Activated CD4-positive, alpha-beta memory T cell treated with anti-CD3 and anti-CD28 coated beads, Interleukin-2, amount 10 ng/mL, durations not matched to agents 7 days and 5 days (primary cell): ENCODE results near the gene CENPE. TPM values are rescaled to one million over a fixed set of nuclear protein-coding genes. Genes with fewer than 3 reads are reported as not detected.

ENCODE experiments used
- CTCF ChIA-PET: fragments of 350-600 bp; sonication (Branson Sonifier 250); formaldehyde crosslinking; loops from one replicate; lab custom pipeline; 2021; ENCODE audit warnings: antibody characterized with exemption, inconsistent platforms; lab: Charles Lee
- POLR2A ChIA-PET: fragments of 350-600 bp; sonication (Branson Sonifier 250); formaldehyde crosslinking; loops from one replicate; lab custom pipeline; 2021; ENCODE audit warnings: antibody characterized with exemption; lab: Charles Lee
- DNase-seq: peaks from one replicate; pipeline ENCODE4 v3.0.0-alpha.2; 2020
- H3K27ac Mint-ChIP-seq: one replicate; pipeline ENCODE4 v1.8.0; 2021; ENCODE audit warnings: mild to moderate bottlenecking, mixed read lengths
- H3K27me3 Mint-ChIP-seq: one replicate; pipeline ENCODE4 v1.8.0; 2021; ENCODE audit warnings: mixed read lengths
- H3K36me3 Mint-ChIP-seq: one replicate; pipeline ENCODE4 v1.8.0; 2021; ENCODE audit warnings: low read depth, mixed read lengths
- H3K4me1 Mint-ChIP-seq: one replicate; pipeline ENCODE4 v1.8.0; 2021; ENCODE audit warnings: mixed read lengths
- H3K4me3 Mint-ChIP-seq: one replicate; pipeline ENCODE4 v1.8.0; 2021; ENCODE audit warnings: mild to moderate bottlenecking, mixed read lengths
- H3K9me3 Mint-ChIP-seq: one replicate; pipeline ENCODE4 v1.8.0; 2021; ENCODE audit warnings: mixed read lengths
- total RNA-seq, 2 experiments: library from RNA; stranded (reverse); gene quantifications; one replicate each; pipeline ENCODE4 v1.2.3, GENCODE V29; 2021

CENPE gene
- total RNA-seq, 2 experiments from 2014 or later = 52.4 to 52.9 TPM

DNA sequence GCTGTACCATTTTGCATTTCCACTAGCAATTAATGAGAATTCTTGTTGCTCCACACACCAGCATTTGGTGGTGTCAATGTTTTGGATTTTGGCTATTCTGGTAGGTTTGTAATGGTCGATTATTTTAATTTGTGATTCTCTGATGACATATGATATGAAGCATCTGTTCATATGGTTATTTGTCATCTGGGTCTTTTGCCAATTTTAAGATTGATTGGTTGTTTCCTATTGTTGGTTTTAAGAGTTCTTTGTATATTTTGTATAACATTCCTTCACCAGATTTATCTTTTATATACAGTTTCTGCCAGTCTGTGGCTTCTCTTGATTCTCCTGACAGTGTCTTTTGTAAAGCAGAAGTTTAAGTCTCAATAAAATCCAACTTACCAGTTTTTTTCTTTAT, 80.0 kb downstream of the CENPE start:
- ChIA-PET POLR2A (no interaction called here), CTCF (no interaction called here)
- Mint-ChIP-seq H3K27me3 (no peaks in the 10 kb centered on the region), H3K9me3 (no peaks in the 10 kb centered on the region), H3K36me3 (peaks cover 49% of the 10 kb centered on the region), H3K4me3 (no peak overlapping the region), H3K27ac (no peak overlapping the region), H3K4me1 (no peaks in the 10 kb centered on the region)
- DNase-seq = no peak

DNA sequence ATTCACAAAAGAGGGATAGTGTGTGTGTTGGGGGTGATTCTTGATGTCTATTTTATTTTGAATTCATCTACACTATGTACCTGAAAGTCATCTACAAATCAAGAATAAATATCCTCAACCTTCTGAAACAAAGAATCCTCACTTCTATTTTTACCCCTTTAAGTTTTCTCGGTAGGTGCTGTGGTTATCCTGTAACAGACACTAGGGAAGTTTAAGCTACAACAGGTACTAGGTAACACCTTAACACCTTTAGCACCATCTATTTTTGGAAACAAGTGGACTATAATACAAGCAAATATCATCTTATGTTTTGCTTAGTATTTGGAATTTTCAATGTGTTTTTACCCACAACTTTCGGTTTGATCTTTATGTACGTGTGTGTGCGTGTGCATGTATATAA, 86.5 kb downstream of the CENPE start:
- CTCF ChIA-PET = no interaction called here

DNA sequence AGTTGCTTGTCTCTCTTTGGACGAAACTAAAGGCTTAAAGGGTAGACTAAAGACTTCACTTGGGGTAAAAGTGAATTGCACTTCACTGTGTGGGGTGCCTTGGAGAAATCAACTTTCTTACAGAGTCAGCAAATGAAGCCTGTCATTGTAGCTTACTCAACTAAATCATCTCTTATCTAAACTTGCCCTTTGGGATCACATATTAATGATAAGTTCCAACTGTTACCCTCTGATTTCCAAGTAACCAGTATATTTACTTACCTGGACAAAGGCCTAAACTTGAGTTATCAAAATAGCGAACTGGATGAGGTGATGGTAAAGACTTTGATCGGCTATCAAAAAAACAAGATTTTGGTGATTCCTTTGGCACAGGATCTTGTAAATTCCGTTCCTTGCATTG, 89.6 kb downstream of the CENPE start:
- Mint-ChIP-seq H3K9me3 (no peaks in the 10 kb centered on the region), H3K4me1 (peaks cover 4% of the 10 kb centered on the region), H3K27me3 (no peaks in the 10 kb centered on the region), H3K27ac (no peak overlapping the region), H3K36me3 (peaks cover 56% of the 10 kb centered on the region), H3K4me3 (no peak overlapping the region)
- POLR2A ChIA-PET = no interaction called here
- no peak for DNase-seq
- CTCF ChIA-PET = no interaction called here

More for the DNA sequence above, 86.5 kb downstream of the CENPE start:
- DNase-seq = no peak
- no peaks in the 10 kb centered on the region for H3K4me1 Mint-ChIP-seq
- no peak overlapping the region for H3K27ac Mint-ChIP-seq
- no peaks in the 10 kb centered on the region for H3K27me3 Mint-ChIP-seq
- POLR2A ChIA-PET = no interaction called here
- H3K9me3 Mint-ChIP-seq = no peaks in the 10 kb centered on the region
- no peak overlapping the region for H3K4me3 Mint-ChIP-seq
- H3K36me3 Mint-ChIP-seq = peaks cover 55% of the 10 kb centered on the region

DNA sequence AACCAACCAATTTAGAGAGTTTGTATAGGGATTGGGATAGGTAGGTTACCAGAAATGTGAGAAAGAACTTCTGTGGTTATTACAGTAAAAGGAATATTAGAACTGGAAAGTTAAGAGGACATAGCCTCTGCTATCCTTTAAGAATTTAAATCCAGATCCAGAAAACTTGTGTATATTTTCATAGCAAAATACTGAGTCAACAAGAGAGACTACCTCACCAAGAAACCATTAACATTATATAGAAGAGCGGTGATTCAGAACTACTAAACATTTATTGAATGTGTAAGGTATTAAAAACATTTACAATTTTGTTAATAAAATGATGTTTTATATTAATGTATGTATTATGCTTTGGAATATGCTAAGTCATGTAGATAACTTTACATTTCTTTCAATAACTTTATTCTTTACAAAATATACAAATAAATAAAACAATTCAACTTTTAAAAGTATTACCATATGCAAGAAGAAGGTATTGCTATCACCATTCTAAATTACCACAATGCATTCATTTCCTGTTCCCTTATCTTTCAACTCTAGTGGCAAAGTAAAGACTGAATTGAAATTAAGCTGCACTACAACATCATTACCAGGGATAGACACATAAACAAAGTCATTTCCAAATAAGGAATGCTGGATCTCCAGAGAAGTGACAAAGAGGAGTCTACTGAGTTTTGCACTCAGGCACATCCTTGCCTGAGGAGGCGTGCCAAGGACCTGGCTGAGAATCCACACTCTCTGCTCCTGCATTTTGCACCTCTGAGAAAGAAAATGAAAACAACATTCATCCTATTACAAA, 92.4 kb downstream of the CENPE start:
- no peaks in the 10 kb centered on the region for H3K9me3 Mint-ChIP-seq
- POLR2A ChIA-PET = no interaction called here
- DNase-seq = no peak
- CTCF ChIA-PET = interaction anchor here (1.7 kb wide), 1 partner anchor 14 kb away, joined by 5 read pairs; no protein-coding TSS in a partner anchor
- H3K27me3 Mint-ChIP-seq = no peaks in the 10 kb centered on the region
- H3K36me3 Mint-ChIP-seq = peaks cover 48% of the 10 kb centered on the region
- H3K27ac Mint-ChIP-seq = no peak overlapping the region
- no peak overlapping the region for H3K4me3 Mint-ChIP-seq
- peaks cover 4% of the 10 kb centered on the region for H3K4me1 Mint-ChIP-seq

- ChIA-PET CTCF (no interaction called here), POLR2A (no interaction called here)
- DNase-seq = no peak
- no peaks in the 10 kb centered on the region for H3K27me3 Mint-ChIP-seq
- peaks cover 4% of the 10 kb centered on the region for H3K4me1 Mint-ChIP-seq
- H3K9me3 Mint-ChIP-seq = no peaks in the 10 kb centered on the region
- H3K27ac Mint-ChIP-seq = no peak overlapping the region
- H3K4me3 Mint-ChIP-seq = no peak overlapping the region
- peaks cover 39% of the 10 kb centered on the region for H3K36me3 Mint-ChIP-seq
These were observed 93.3 kb downstream of the CENPE start for GRCh38 chr4:103104886-103105285.

- CTCF ChIA-PET = interaction anchor here (0.8 to 4.9 kb wide), 10 partner anchors 10 to 670 kb away, joined by 3 to 39 read pairs (median 5); partner anchors contain the start of genes SLC9B2 and UBE2D3
- POLR2A ChIA-PET = no interaction called here
- H3K9me3 Mint-ChIP-seq = no peaks in the 10 kb centered on the region
These were observed 97.5 kb downstream of the CENPE start for GRCh38 chr4:103100691-103101090.

GRCh38 chr4:103099691-103100392, 98.3 kb downstream of the CENPE start, which contains the start of gene BDH2:
TSS of gene BDH2 (minus strand) at chr4:103099834. CDS start at chr4:103096254, 3,580 bp downstream.
- H3K9me3 Mint-ChIP-seq = no peaks in the 10 kb centered on the region
- no peaks in the 10 kb centered on the region for H3K27me3 Mint-ChIP-seq
- ChIA-PET CTCF (interaction anchor here (0.9 to 4.9 kb wide), 28 partner anchors 9 to 754 kb away, joined by 3 to 39 read pairs (median 4); partner anchors contain the start of genes SLC39A8, SLC9B1, SLC9B2 and UBE2D3), POLR2A (interaction anchor here (0.6 to 1.7 kb wide), 6 partner anchors 23 to 755 kb away, joined by 3 to 7 read pairs (median 4); partner anchors contain the start of genes CISD2, SLC39A8, SLC9B2 and UBE2D3)
- H3K4me3 Mint-ChIP-seq = peak within 1 kb of the TSS; percentile 76
- peak within 1 kb of the TSS; percentile 76 for H3K27ac Mint-ChIP-seq
- DNase-seq = peak; percentile 42
- H3K4me1 Mint-ChIP-seq = peaks cover 21% of the 10 kb centered on the region
- peaks cover 6% of the 10 kb centered on the region for H3K36me3 Mint-ChIP-seq

More at GRCh38 chr4:103100691-103101090, 97.5 kb downstream of the CENPE start:
- no peak for DNase-seq
- no peak overlapping the region for H3K27ac Mint-ChIP-seq
- H3K27me3 Mint-ChIP-seq = no peaks in the 10 kb centered on the region
- H3K4me3 Mint-ChIP-seq = no peak overlapping the region
- peaks cover 7% of the 10 kb centered on the region for H3K36me3 Mint-ChIP-seq
- peaks cover 21% of the 10 kb centered on the region for H3K4me1 Mint-ChIP-seq

GRCh38 chr4:103098756-103099440, 99.2 kb downstream of the CENPE start:
- DNase-seq = no peak
- H3K27me3 Mint-ChIP-seq = no peaks in the 10 kb centered on the region
- H3K4me3 Mint-ChIP-seq = peak overlapping the region; percentile 76
- no peaks in the 10 kb centered on the region for H3K36me3 Mint-ChIP-seq
- POLR2A ChIA-PET = interaction anchor here (0.8 to 1.7 kb wide), 6 partner anchors 22 to 754 kb away, joined by 3 to 7 read pairs (median 4); partner anchors contain the start of genes CISD2, SLC39A8, SLC9B2 and UBE2D3
- H3K9me3 Mint-ChIP-seq = no peaks in the 10 kb centered on the region
- H3K4me1 Mint-ChIP-seq = peaks cover 21% of the 10 kb centered on the region
- peak overlapping the region; percentile 76 for H3K27ac Mint-ChIP-seq
- CTCF ChIA-PET = interaction anchor here (1.0 to 4.9 kb wide), 22 partner anchors 9 to 753 kb away, joined by 3 to 39 read pairs (median 4); partner anchors contain the start of genes SLC39A8, SLC9B1, SLC9B2 and UBE2D3

- H3K4me1 Mint-ChIP-seq = peaks cover 21% of the 10 kb centered on the region
These were observed 99.8 kb downstream of the CENPE start for GRCh38 chr4:103098341-103098740.

GRCh38 chr4:103097112-103097511, 101.0 kb downstream of the CENPE start:
- Mint-ChIP-seq H3K27me3 (no peaks in the 10 kb centered on the region), H3K4me1 (peaks cover 33% of the 10 kb centered on the region), H3K27ac (no peak overlapping the region), H3K36me3 (no peaks in the 10 kb centered on the region), H3K9me3 (no peaks in the 10 kb centered on the region), H3K4me3 (no peak overlapping the region)
- POLR2A ChIA-PET = interaction anchor here (1.1 kb wide), 1 partner anchor 228 kb away, joined by 3 read pairs; no protein-coding TSS in a partner anchor
- CTCF ChIA-PET = no interaction called here
- DNase-seq = no peak

More at GRCh38 chr4:103098341-103098740, 99.8 kb downstream of the CENPE start:
- no peak for DNase-seq
- H3K36me3 Mint-ChIP-seq = no peaks in the 10 kb centered on the region
- CTCF ChIA-PET = interaction anchor here (1.2 to 4.9 kb wide), 5 partner anchors 8 to 753 kb away, joined by 4 to 39 read pairs (median 11); partner anchors contain the start of genes SLC39A8, SLC9B2 and UBE2D3
- POLR2A ChIA-PET = interaction anchor here (0.8 to 1.1 kb wide), 3 partner anchors 22 to 229 kb away, joined by 3 read pairs; partner anchors contain the start of gene SLC9B2
- H3K9me3 Mint-ChIP-seq = no peaks in the 10 kb centered on the region
- H3K27ac Mint-ChIP-seq = no peak overlapping the region
- no peaks in the 10 kb centered on the region for H3K27me3 Mint-ChIP-seq
- no peak overlapping the region for H3K4me3 Mint-ChIP-seq

DNA sequence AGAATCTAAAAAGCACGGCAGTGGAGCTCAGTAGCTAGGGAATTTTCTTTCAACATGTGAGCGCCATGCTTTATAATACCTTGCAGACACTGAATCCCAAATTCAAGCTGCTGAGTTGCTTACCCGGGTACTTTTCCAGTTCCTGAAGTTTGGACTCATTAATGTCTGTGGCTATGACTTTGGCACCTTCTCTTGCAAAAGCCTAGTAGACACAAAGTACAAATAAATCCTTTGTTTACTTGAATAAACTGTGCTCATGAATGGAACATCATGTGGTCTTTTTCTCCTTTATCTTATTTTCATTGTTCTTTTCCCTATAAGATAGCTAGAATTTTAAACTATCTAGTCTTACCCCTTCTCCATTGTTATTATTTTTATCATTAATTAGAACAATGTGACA, 103.1 kb downstream of the CENPE start:
- Mint-ChIP-seq H3K27me3 (no peaks in the 10 kb centered on the region), H3K4me3 (no peak overlapping the region), H3K9me3 (no peaks in the 10 kb centered on the region), H3K27ac (no peak overlapping the region), H3K4me1 (peaks cover 41% of the 10 kb centered on the region), H3K36me3 (peaks cover 3% of the 10 kb centered on the region)
- DNase-seq = no peak
- ChIA-PET CTCF (interaction anchor here (1.4 to 8.3 kb wide), 6 partner anchors 17 to 664 kb away, joined by 3 to 98 read pairs (median 4); partner anchors contain the start of gene SLC9B2), POLR2A (interaction anchor here (1.0 to 2.8 kb wide), 5 partner anchors 13 to 334 kb away, joined by 3 to 9 read pairs (median 4); partner anchors contain the start of genes MANBA, SLC9B2 and UBE2D3)

DNA sequence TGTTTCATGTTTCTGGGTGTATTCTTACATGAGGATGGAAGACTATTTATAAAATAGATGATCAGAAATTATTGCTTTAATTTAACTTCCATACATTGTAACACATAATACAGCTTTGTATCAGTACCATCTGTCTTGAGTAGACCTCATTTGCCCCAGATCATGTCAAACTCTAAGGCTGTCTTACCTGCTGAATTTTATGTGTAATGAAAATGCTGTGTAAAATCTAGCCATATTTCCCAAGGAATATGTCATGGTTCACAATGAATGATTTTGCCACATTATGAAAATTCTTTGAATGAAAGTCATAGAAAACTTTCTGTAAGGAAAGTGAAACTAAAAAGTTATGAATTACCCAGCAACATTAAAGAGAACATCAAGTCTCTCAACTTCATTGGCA, 105.9 kb downstream of the CENPE start:
- ChIA-PET CTCF (interaction anchor here (0.7 to 8.3 kb wide), 23 partner anchors 8 to 662 kb away, joined by 3 to 98 read pairs (median 5); partner anchors contain the start of genes BDH2, SLC9B2 and UBE2D3), POLR2A (interaction anchor here (0.6 to 4.8 kb wide), 10 partner anchors 12 to 661 kb away, joined by 3 to 31 read pairs (median 3); partner anchors contain the start of genes CISD2, SLC9B1, SLC9B2 and UBE2D3)
- Mint-ChIP-seq H3K4me1 (peaks cover 31% of the 10 kb centered on the region), H3K27ac (peak overlapping the region; percentile 68), H3K27me3 (no peaks in the 10 kb centered on the region), H3K36me3 (peaks cover 13% of the 10 kb centered on the region), H3K4me3 (peak overlapping the region; percentile 65), H3K9me3 (no peaks in the 10 kb centered on the region)
- DNase-seq = no peak
